Liver (tissue), 9 donors: ENCODE data around the gene KIF15. TPM values are rescaled to one million over a fixed set of nuclear protein-coding genes. Genes with fewer than 3 reads are reported as not detected.

Experiments
- DNase-seq: peaks from one replicate; pipeline ENCODE4 v3.0.0-alpha.2; 2017; ENCODE audit warnings: low spot score
- H3K27ac ChIP-seq, 2 donors: one replicate each; pipeline ENCODE4 v1.7.0; 2013; ENCODE audit warnings: inconsistent platforms in 2 of 2, low read length in 2 of 2, control low read depth in 1 of 2, low read depth in 1 of 2, mild to moderate bottlenecking in 1 of 2
- H3K27me3 ChIP-seq, 4 donors: one replicate each; pipeline versions ENCODE4 v1.6.1 to v1.7.0; 2013; ENCODE audit warnings: low read length in 3 of 4, inconsistent platforms in 1 of 4, mild to moderate bottlenecking in 1 of 4, moderate library complexity in 1 of 4; ENCODE audit not compliant: control insufficient read depth in 4 of 4, insufficient read depth in 4 of 4
- H3K36me3 ChIP-seq, 4 donors: one replicate each; pipeline versions ENCODE4 v1.6.1 to v1.7.0; 2013; ENCODE audit warnings: low read length in 3 of 4, mild to moderate bottlenecking in 3 of 4, low read depth in 1 of 4, moderate library complexity in 1 of 4; ENCODE audit not compliant: control insufficient read depth in 4 of 4, insufficient read depth in 3 of 4
- H3K4me1 ChIP-seq, 4 donors: one replicate each; pipeline versions ENCODE4 v1.6.1 to v1.7.0; 2013; ENCODE audit warnings: low read length in 3 of 4, mild to moderate bottlenecking in 3 of 4, moderate library complexity in 1 of 4; ENCODE audit not compliant: control insufficient read depth in 4 of 4, insufficient read depth in 4 of 4
- H3K4me3 ChIP-seq, 3 donors: one replicate each; pipeline versions ENCODE4 v1.6.1 to v1.7.0; 2013; ENCODE audit warnings: low read length in 3 of 3, control low read depth in 1 of 3, low read depth in 1 of 3, mild to moderate bottlenecking in 1 of 3
- H3K9ac ChIP-seq, 2 donors: one replicate each; pipeline ENCODE4 v1.7.0; 2013; ENCODE audit warnings: low read length in 2 of 2, mild to moderate bottlenecking in 2 of 2, moderate library complexity in 2 of 2, control low read depth in 1 of 2, low read depth in 1 of 2
- H3K9me3 ChIP-seq, 4 donors: one replicate each; pipeline versions ENCODE4 v1.6.1 to v1.7.0; 2013; ENCODE audit warnings: low read length in 3 of 4; ENCODE audit not compliant: control insufficient read depth in 4 of 4
- CTCF ChIP-seq: fragments of 150-350 bp; IDR thresholded peaks from 2 replicates; pipeline ENCODE4 v1.5.1; 2017; ENCODE audit warnings: improper control_type of control experiment, low read depth, low read length; ENCODE audit not compliant: missing input control
- EGR1 ChIP-seq, 2 donors: IDR thresholded peaks; 2 replicates each; pipeline ENCODE4 v1.6.1; 2016 to 2018; ENCODE audit warnings: antibody characterized with exemption in 2 of 2, low read depth in 2 of 2
- FOXA1 ChIP-seq: IDR thresholded peaks from 2 replicates; pipeline ENCODE4 v1.6.1; 2016; ENCODE audit warnings: antibody characterized with exemption
- FOXA2 ChIP-seq: IDR thresholded peaks from 2 replicates; pipeline ENCODE4 v1.6.1; 2016; ENCODE audit warnings: antibody characterized with exemption
- GABPA ChIP-seq, 2 donors: IDR thresholded peaks in 1 of 2; conservative IDR thresholded peaks in 1 of 2; 2 replicates each; pipeline ENCODE4 v1.6.1; 2016; ENCODE audit warnings: antibody characterized with exemption in 2 of 2, mild to moderate bottlenecking in 1 of 2, moderate library complexity in 1 of 2
- HNF4A ChIP-seq, 2 donors: conservative IDR thresholded peaks; 2 replicates each; pipeline ENCODE4 v1.6.1; 2016; ENCODE audit warnings: antibody characterized with exemption in 2 of 2, mild to moderate bottlenecking in 2 of 2
- HNF4G ChIP-seq: IDR thresholded peaks from 2 replicates; pipeline ENCODE4 v1.6.1; 2016; ENCODE audit warnings: antibody characterized with exemption
- JUND ChIP-seq, 2 donors: IDR thresholded peaks; 2 replicates each; pipeline ENCODE4 v1.6.1; 2016; ENCODE audit warnings: antibody characterized with exemption in 2 of 2
- MAX ChIP-seq: IDR thresholded peaks from 2 replicates; pipeline ENCODE4 v1.6.1; 2016; ENCODE audit warnings: antibody characterized with exemption
- NR2F2 ChIP-seq: IDR thresholded peaks from 2 replicates; pipeline ENCODE4 v1.6.1; 2016; ENCODE audit warnings: antibody characterized with exemption
- RAD21 ChIP-seq, 2 donors: IDR thresholded peaks; 2 replicates each; pipeline ENCODE4 v1.6.1; 2016; ENCODE audit warnings: antibody characterized with exemption in 2 of 2, mild to moderate bottlenecking in 2 of 2
- REST ChIP-seq: IDR thresholded peaks from 2 replicates; pipeline ENCODE4 v1.6.1; 2016; ENCODE audit warnings: antibody characterized with exemption, mild to moderate bottlenecking
- SP1 ChIP-seq: IDR thresholded peaks from 2 replicates; pipeline ENCODE4 v1.6.1; 2018; ENCODE audit warnings: antibody characterized with exemption, mild to moderate bottlenecking
- TAF1 ChIP-seq: conservative IDR thresholded peaks from 2 replicates; pipeline ENCODE4 v1.6.1; 2016; ENCODE audit warnings: antibody characterized with exemption, mild to moderate bottlenecking
- YY1 ChIP-seq: IDR thresholded peaks from 2 replicates; pipeline ENCODE4 v1.6.1; 2016; ENCODE audit warnings: antibody characterized with exemption, mild to moderate bottlenecking
- WGBS: extraction: QIAGEN DNeasy Blood & Tissue Kit; methylation state at CpG from one replicate; pipeline ENCODE4 v1.1.7; 2013; 5-methylcytosine and 5-hydroxymethylcytosine counted together
- polyA plus RNA-seq, 2 donors: library from polyadenylated mRNA; stranded (reverse) in 1 of 2; unstranded in 1 of 2; fragments of 200-250 nt in 1 of 2; fragments of >200 nt in 1 of 2; fragmentation: Nextera tagmentation in 1 of 2; extraction: Ambion mirVana in 1 of 2; gene quantifications; one replicate each; pipeline versions ENCODE4 v1.2.1 to v1.2.3, GENCODE V29; 2013 to 2015
- total RNA-seq, 2 donors: library from RNA; depleted of rRNA; stranded (reverse); fragments of >200 nt; gene quantifications; one replicate each; pipeline ENCODE4 v1.2.3, GENCODE V29; 2014
- donor health status: healthy.
- donor health status: healthy.
- donor health status: healthy.
- donor health status: healthy.
- donor health status: healthy.

KIF15 gene
- total and polyA plus RNA-seq, 4 donors: under 0.01 to 15.9 (median 0.24) TPM

GRCh38 chr3:44712455-44713075, 49.0 kb upstream of the KIF15 start, which contains the start of gene ZNF502 (continued):
- TF ChIP-seq REST (no peak), EGR1 (IDR thresholded peaks at IDR 0.05; ENCODE audit: low read depth in 2 of 2) (no peak), FOXA1 (no peak), SP1 (no peak), CTCF (peak; percentile 22), NR2F2 (no peak), TAF1 (peak; percentile 18)

- H3K9me3 ChIP-seq: peaks cover 63 to 83% (median 69%) of the 10 kb centered on the region in 4 donors
- TF ChIP-seq YY1: no peak
- no peak for TF ChIP-seq FOXA2
- no peak for TF ChIP-seq HNF4A (conservative IDR thresholded peaks at IDR 0.05)
- TF ChIP-seq CTCF: no peak
- no peak for TF ChIP-seq RAD21 (IDR thresholded peaks at IDR 0.05)
- TF ChIP-seq GABPA (IDR thresholded peaks at IDR 0.05 in 1 of 2, conservative IDR thresholded peaks at IDR 0.05 in 1 of 2): no peak
- no peak for TF ChIP-seq JUND (IDR thresholded peaks at IDR 0.05)
- TF ChIP-seq MAX: no peak
- TF ChIP-seq HNF4G: no peak
- no peak for TF ChIP-seq FOXA1
- H3K27ac ChIP-seq: no peak overlapping the region
- H3K9ac ChIP-seq: no peak overlapping the region
- 96% methylated on average over 10 of the region's 10 CpGs for WGBS
- H3K36me3 ChIP-seq: peaks cover 4 to 32% (median 27%) of the 10 kb centered on the region in 4 donors
- H3K27me3 ChIP-seq: no peaks in the 10 kb centered on the region
- peak overlapping the region in 2 of 3 donors; percentile 58 to 69 for H3K4me3 ChIP-seq
- DNase-seq: no peak
- H3K4me1 ChIP-seq: no peaks in the 10 kb centered on the region
These were observed 40.1 kb upstream of the KIF15 start for GRCh38 chr3:44721231-44722102.
